ENCODE results near the gene MRM3. TPM values are rescaled to one million over a fixed set of nuclear protein-coding genes. Genes with fewer than 3 reads are reported as not detected.
"Not testable (repeated sequence)": the region's sequence is repeated elsewhere in the genome, so short reads cannot be mapped to it uniquely, and the experiment has no call there.

Gene MRM3
- total and polyA plus RNA-seq, 2 donors (not counting 3 experiments of a cell fraction or from before 2014, with no cell fraction given), result 17.1 to 19.2 TPM

DNA sequence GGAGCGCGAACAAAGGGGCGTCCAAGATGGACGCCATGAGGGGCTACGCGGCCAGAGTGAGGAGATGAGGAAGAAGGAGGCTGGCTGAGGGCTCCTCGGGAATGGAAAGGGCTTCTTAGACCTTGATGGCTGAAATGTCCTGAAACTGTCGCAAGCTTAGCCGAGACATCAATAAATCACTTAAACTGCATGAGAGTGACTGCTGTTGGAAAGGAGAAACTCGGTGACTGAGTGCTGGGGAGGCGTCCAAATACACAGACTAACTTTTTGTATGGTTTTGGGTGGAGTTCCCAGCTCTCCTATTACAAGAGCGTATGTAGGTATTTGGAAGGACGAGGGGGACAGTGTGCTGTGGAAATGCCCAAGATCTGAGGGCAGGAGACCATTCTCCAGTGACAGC lies 28.7 kb upstream of the MRM3 start:
- intact Hi-C loops (cut with micrococcal nuclease) (no loop called here), dilution Hi-C loops (cut with MboI; ENCODE audit: extremely low pct_ligation_motif_present, low sequenced_read_pairs) (no loop called here)
- H3K36me3 ChIP-seq (ENCODE audit: control insufficient read depth in 2 of 2, extremely low read depth in 1 of 2, insufficient read depth in 2 of 2, low read length in 2 of 2), result peaks cover 0 to 5% of the 10 kb centered on the region in 2 experiments
- ChIA-PET CTCF (interaction anchor here (1.1 to 3.2 kb wide), 3 partner anchors 53 to 341 kb away, joined by 3 to 18 read pairs (median 9); no protein-coding TSS in a partner anchor), POLR2A (no interaction called here)
- no peak overlapping the region for H3K4me2 ChIP-seq (ENCODE audit: insufficient read depth, low read length)
- no peak overlapping the region for H3K9ac ChIP-seq (replicated peaks; ENCODE audit: extremely low read depth, insufficient read depth, low read length)
- FAIRE-seq (no peak), DNase-seq (ENCODE audit: low read depth, low spot score) (no peak)
- H3K79me2 ChIP-seq (ENCODE audit: control insufficient read depth, insufficient read depth, low read length), result peaks cover 30% of the 10 kb centered on the region
- BruUV-seq (replicated peaks), result no TSS peak
- peaks cover 18% of the 10 kb centered on the region for H3K4me1 ChIP-seq (ENCODE audit: control insufficient read depth, extremely low read depth, insufficient read depth, low read length)
- H3K27me3 ChIP-seq (ENCODE audit: control insufficient read depth in 2 of 2, insufficient read depth in 2 of 2, low read length in 2 of 2), result no peaks in the 10 kb centered on the region
- TF ChIP-seq FOS (IDR thresholded peaks at IDR 0.05; ENCODE audit: borderline replicate concordance, insufficient read depth, low read length), result no peak
- TF ChIP-seq, protein P1, sequence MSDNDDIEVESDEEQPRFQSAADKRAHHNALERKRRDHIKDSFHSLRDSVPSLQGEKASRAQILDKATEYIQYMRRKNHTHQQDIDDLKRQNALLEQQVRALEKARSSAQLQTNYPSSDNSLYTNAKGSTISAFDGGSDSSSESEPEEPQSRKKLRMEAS (IDR thresholded peaks at IDR 0.05; ENCODE audit: insufficient read depth, insufficient read length), result no peak
- no peak for TF ChIP-seq EZH2 (IDR thresholded peaks at IDR 0.05; ENCODE audit: borderline replicate concordance, low read depth, low read length, severe bottlenecking)
- H3K9me1 ChIP-seq (replicated peaks; ENCODE audit: control insufficient read depth, extremely low read depth, insufficient read depth, low read length), result no peaks in the 10 kb centered on the region
- H3K4me3 ChIP-seq (replicated peaks in 1 of 3; ENCODE audit: insufficient read depth in 1 of 3, low read depth in 1 of 3, low read length in 3 of 3), result no peak overlapping the region
- no peak overlapping the region for H2AFZ ChIP-seq (ENCODE audit: low read depth, low read length)
- no peaks in the 10 kb centered on the region for H3K9me3 ChIP-seq (replicated peaks; ENCODE audit: control insufficient read depth, insufficient read depth, low read length)
- H3K27ac ChIP-seq (ENCODE audit: insufficient read depth, low read depth, low read length), result no peak overlapping the region
- no peaks in the 10 kb centered on the region for H4K20me1 ChIP-seq (replicated peaks; ENCODE audit: control insufficient read depth, extremely low read depth, insufficient read depth, low read length)

DNA sequence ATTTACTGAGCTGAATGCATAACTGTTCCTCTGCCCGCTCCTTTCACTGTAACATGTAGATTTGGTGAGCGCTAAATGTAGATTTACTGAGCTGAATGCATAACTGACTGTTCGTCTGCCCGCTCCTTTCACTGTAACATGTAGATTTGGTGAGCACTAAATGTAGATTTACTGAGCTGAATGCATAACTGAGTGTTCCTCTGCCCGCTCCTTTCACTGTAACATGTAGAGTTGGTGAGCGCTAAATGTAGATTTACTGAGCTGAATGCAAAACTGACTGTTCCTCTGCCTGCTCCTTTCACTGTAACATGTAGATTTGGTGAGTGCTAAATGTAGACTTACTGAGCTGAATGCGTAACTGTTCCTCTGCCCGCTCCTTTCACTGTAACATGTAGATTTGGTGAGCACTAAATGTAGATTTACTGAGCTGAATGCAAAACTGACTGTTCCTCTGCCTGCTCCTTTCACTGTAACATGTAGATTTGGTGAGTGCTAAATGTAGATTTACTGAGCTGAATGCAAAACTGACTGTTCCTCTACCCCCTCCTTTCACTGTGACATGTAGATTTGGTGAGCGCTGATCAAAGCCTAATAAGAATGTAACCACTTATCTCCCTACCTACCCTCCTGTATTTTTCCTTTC lies 26.7 kb upstream of the MRM3 start:
- H2AFZ ChIP-seq (ENCODE audit: low read depth, low read length); H3K9me3 ChIP-seq (replicated peaks; ENCODE audit: control insufficient read depth, insufficient read depth, low read length); H3K9ac ChIP-seq (replicated peaks; ENCODE audit: extremely low read depth, insufficient read depth, low read length); intact Hi-C loops (cut with micrococcal nuclease); POLR2A ChIA-PET; H4K20me1 ChIP-seq (replicated peaks; ENCODE audit: control insufficient read depth, extremely low read depth, insufficient read depth, low read length); H3K4me2 ChIP-seq (ENCODE audit: insufficient read depth, low read length); H3K4me3 ChIP-seq (replicated peaks in 1 of 3; ENCODE audit: insufficient read depth in 1 of 3, low read depth in 1 of 3, low read length in 3 of 3); H3K27me3 ChIP-seq (ENCODE audit: control insufficient read depth in 2 of 2, insufficient read depth in 2 of 2, low read length in 2 of 2); dilution Hi-C loops (cut with MboI; ENCODE audit: extremely low pct_ligation_motif_present, low sequenced_read_pairs); H3K27ac ChIP-seq (ENCODE audit: insufficient read depth, low read depth, low read length); H3K9me1 ChIP-seq (replicated peaks; ENCODE audit: control insufficient read depth, extremely low read depth, insufficient read depth, low read length); H3K36me3 ChIP-seq (ENCODE audit: control insufficient read depth in 2 of 2, extremely low read depth in 1 of 2, insufficient read depth in 2 of 2, low read length in 2 of 2); BruUV-seq (replicated peaks); FAIRE-seq: not testable (repeated sequence)
- CTCF ChIA-PET, result interaction anchor here (1.0 to 2.3 kb wide), 3 partner anchors 225 to 343 kb away, joined by 5 to 9 read pairs (median 6); partner anchors contain the start of gene TIMM22
- peak; percentile 13 for DNase-seq (ENCODE audit: low read depth, low spot score)
- H3K79me2 ChIP-seq (ENCODE audit: control insufficient read depth, insufficient read depth, low read length), result peaks cover 15% of the 10 kb centered on the region
- H3K4me1 ChIP-seq (ENCODE audit: control insufficient read depth, extremely low read depth, insufficient read depth, low read length), result peaks cover 18% of the 10 kb centered on the region

DNA sequence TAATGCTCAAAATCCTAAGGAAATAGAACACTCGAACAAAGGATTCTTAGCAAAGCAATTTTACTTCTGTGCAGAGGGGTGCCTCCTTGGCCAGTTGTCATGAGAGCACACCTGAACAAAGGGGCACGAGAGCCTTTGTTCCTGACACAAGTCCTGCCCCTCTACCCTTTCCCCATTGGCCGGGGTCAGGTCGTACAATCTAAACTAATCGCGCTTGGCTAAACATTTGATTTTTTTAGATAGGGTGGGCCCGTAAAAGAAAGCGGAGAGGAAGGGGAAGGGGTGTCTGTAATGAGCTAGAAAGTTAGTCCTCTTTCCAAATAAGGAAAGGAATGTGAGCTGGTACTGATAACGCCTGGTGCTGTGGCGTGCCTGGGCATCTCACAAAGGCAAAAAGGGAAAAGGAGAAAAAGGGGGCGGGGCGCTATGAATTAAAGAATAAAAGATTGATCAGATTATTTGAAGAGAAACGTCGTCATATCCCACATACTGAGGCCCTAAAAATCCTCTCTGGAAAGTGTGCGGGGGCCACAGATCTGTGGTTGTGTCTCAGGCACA lies 26.1 kb upstream of the MRM3 start:
- H3K9ac ChIP-seq (replicated peaks; ENCODE audit: extremely low read depth, insufficient read depth, low read length); H4K20me1 ChIP-seq (replicated peaks; ENCODE audit: control insufficient read depth, extremely low read depth, insufficient read depth, low read length); H3K27me3 ChIP-seq (ENCODE audit: control insufficient read depth in 2 of 2, insufficient read depth in 2 of 2, low read length in 2 of 2); H3K79me2 ChIP-seq (ENCODE audit: control insufficient read depth, insufficient read depth, low read length); dilution Hi-C loops (cut with MboI; ENCODE audit: extremely low pct_ligation_motif_present, low sequenced_read_pairs); BruUV-seq (replicated peaks); H3K27ac ChIP-seq (ENCODE audit: insufficient read depth, low read depth, low read length); POLR2A ChIA-PET; H3K4me2 ChIP-seq (ENCODE audit: insufficient read depth, low read length); H2AFZ ChIP-seq (ENCODE audit: low read depth, low read length); H3K9me3 ChIP-seq (replicated peaks; ENCODE audit: control insufficient read depth, insufficient read depth, low read length); intact Hi-C loops (cut with micrococcal nuclease); H3K9me1 ChIP-seq (replicated peaks; ENCODE audit: control insufficient read depth, extremely low read depth, insufficient read depth, low read length); H3K4me3 ChIP-seq (replicated peaks in 1 of 3; ENCODE audit: insufficient read depth in 1 of 3, low read depth in 1 of 3, low read length in 3 of 3); FAIRE-seq: not testable (repeated sequence)
- DNase-seq (ENCODE audit: low read depth, low spot score), result peak; percentile 39
- peaks cover 6 to 12% of the 10 kb centered on the region in 2 experiments for H3K36me3 ChIP-seq (ENCODE audit: control insufficient read depth in 2 of 2, extremely low read depth in 1 of 2, insufficient read depth in 2 of 2, low read length in 2 of 2)
- CTCF ChIA-PET, result interaction anchor here (1.9 to 2.3 kb wide), 2 partner anchors 224 to 344 kb away, joined by 6 to 9 read pairs; no protein-coding TSS in a partner anchor
- peaks cover 13% of the 10 kb centered on the region for H3K4me1 ChIP-seq (ENCODE audit: control insufficient read depth, extremely low read depth, insufficient read depth, low read length)
